Measurements from ENCODE around the gene SPX.
A peak's percentile ranks its signal among the peaks of the same experiment; 100 is the strongest.

The SPX gene, protein sequence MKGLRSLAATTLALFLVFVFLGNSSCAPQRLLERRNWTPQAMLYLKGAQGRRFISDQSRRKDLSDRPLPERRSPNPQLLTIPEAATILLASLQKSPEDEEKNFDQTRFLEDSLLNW

DNA sequence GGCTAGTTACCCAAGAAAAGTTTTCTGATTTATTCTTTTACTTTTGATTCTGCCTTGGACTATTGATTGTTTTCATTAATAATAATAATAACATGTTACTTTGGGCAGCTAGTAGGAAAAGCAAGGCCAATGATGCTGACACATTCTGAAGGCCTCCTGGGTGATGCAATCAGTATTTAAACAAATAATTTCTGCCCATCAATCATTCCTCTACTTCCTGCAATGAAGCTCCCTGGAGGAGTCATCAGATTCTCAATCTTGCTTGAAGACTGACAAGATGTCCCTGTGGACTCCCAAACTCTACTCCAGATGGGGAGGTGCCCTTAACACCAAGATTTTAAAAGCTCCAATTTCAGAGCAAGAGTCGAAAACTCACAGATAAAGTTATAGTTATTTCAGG, at the start of gene SPX:
Gene SPX (plus strand): TSS at position 244 of the 400 bp plus-strand sequence. CDS start 177 bp downstream, outside the sequence.
- no peak for DNase-seq

- no peak for DNase-seq
Measured at GRCh38 chr12:21476949-21477348, 49.1 kb upstream of the SPX start.

DNA sequence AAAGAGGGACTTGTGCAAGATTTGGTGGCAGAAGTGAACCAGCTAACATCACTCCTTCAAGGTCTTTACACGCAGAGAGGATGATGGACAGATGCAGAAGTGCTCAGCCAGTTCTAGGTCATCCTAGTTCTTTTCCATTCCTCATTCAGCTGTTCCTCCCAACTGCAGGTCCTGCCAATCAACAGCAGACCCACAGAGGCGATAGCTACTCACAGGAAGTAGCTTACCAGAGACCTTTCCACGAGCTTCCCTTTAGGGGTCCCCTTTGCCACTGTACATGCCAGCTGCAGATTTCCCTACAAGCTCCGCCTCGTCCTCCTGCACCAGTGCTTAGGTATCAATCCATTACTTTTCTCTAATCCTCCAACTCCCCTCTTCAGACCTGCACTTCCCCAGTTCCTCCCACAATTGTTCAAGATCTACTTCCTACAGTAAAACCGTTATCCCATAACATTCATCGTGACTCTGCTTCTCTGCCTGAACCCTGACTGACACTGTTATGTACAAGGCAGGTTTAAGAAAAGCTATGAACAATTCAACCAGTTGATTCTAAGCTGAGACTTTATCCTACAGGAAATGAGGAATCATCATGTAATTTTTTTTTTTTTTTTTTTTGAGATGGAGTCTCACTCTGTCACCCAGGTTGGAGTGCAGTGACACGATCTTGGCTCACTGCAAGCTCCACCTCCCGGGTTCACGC, 47.2 kb upstream of the SPX start:
- DNase-seq: no peak

- DNase-seq: no peak
Measured at GRCh38 chr12:21483531-21483930, 42.6 kb upstream of the SPX start.

GRCh38 chr12:21485998-21486397, 40.1 kb upstream of the SPX start:
- DNase-seq: no peak

DNA sequence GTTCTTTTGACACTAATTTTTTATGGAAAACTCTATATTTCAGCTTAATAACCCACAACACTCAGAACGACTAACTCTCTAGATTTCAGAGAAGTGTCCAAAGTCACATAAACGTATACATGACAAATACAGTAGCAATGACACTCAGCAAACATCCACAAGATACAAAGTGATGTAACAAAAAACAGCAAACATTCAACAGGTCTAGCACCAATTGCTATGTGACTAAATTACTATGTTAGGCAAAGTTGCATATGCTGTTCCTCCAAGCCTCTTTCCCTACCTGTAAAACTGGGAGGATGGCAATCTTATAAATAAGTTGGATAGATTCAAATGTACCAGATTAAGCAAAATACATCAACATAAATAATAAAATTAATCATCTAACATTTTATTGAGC, 26.3 kb upstream of the SPX start:
- no peak for DNase-seq

- DNase-seq: no peak
Measured at GRCh38 chr12:21500786-21501257, 25.3 kb upstream of the SPX start.

DNA sequence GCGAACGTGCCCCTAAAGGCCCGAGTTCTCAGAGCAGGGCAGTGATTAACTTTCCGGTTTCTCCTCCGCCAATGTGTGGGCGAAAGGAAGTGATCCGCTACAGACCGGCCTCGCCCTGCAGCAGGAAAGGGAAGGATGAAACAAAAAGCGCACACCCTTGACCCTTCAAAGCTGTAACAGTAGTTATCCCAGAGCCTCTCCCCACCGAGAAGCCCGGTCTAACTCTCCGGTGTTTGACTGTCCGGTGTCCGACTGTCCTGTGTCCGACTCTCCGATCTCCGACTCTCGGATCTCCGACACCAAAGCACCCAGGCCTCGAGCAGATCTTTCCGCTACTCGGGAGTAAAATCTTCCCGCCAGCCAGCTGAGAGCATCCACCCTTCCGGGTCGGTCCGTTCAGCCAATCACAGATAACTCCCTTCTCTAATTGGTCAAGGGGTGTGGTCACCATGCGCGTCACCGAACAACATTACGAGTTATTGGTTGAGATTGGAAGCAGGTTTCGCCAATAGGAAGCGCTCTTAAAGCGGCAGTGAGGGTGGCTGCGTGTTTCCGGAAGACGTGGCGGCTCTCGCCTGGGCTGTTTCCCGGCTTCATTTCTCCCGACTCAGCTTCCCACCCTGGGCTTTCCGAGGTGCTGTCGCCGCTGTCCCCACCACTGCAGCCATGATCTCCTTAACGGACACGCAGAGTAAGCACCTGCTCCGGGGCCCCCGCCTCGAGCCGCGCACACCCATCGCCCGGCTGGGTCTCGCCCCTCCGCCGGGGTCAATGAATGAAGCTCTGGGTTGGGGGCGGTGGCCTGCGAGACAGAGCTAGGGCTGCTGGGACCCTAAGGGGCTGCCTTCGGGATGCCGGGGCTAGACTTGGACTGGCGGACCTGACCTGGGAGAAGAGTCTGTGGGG, 24.6 kb upstream of the SPX start, which contains the start of the genes GOLT1B and RECQL:
Gene GOLT1B (plus strand): TSS at position 532 of the 906 bp plus-strand sequence. CDS start 135 bp downstream, at position 667.
Gene RECQL (minus strand): TSS at position 378 of the 906 bp plus-strand sequence. CDS start 2,065 bp downstream, outside the sequence.
- peak; percentile 79 for DNase-seq

GRCh38 chr12:21502164-21502496, 24.0 kb upstream of the SPX start:
- no peak for DNase-seq

GRCh38 chr12:21502872-21503271, 23.2 kb upstream of the SPX start:
- no peak for DNase-seq

DNA sequence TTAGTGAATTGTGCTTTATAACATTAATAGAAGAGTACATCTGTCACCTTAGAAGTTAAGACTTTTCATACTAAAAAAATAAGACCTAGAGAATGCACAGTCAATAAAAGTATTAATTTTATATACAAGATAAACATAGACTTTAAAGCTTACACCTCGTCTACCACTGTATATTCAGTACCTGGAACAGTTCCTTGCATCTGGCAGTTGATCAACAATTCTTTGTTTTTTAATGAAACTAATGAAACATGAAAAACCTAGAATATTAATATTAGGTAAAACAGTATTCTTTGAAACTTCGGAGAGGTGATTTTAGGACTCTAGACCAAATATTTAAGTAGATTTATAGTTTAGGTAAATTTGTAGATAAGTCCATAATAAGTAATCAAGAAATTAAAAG, 20.2 kb upstream of the SPX start:
- no peak for DNase-seq

- no peak for DNase-seq
Measured at GRCh38 chr12:21507849-21508248, 18.2 kb upstream of the SPX start.

- no peak for DNase-seq
Measured at GRCh38 chr12:21509768-21510167, 16.3 kb upstream of the SPX start.

GRCh38 chr12:21516281-21516680, 9.8 kb upstream of the SPX start:
- no peak for DNase-seq

DNA sequence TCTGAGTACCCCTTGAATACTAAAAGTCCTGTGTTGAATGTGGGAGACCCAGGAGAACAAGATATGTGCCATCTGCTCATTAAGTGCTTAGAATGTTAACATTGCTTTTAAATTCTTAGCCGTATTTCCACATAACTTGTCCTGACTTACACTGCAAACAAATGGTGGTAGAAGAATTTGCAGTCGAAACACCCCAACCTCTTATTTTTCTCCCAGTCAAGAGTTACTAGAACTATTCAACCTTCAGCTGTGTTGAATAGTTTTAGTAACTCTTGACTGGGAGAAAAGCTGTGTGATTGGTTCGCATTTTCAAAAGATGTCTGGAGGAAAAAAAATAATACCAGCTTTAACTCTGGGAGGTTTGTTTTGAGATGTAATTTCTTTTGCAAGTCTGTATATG, 7.6 kb upstream of the SPX start:
- no peak for DNase-seq

DNA sequence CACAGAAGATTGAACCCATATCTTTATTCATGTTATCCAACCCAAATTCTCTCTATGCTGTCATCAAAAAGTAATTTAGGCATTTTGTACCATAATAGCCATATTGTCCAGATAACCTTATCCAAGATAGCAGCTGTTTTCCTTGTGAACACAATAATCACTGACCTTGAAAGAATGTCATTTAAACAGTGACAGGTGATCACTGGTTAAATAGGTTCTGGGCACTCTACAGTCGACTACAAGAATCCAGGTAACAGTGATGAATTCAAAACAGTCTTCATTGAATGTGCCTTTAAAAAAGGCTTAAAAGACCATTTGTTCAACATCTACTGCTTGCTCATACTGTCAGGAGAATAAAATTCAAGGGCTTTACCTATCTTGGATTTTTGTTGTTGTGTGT, 4.6 kb upstream of the SPX start:
- DNase-seq: no peak

DNA sequence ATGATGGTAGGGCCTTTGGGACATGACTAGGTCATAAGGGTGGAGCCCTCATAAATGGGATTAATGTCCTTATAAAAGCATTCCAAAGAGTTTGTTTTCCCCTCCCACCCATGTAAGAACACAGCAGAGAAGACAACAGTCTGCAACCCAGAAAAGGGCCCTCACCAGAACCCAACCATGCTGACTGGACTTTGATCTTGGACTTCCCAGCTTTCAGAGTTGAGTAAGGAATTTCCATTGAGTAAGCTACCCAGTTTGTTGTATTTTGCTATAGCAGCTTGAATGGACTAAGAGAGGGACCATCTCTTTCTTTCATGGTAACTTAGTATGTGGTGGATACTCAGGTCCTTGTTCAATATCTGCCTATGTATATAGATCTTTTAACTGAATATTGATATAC, 2.9 kb upstream of the SPX start:
- DNase-seq: no peak

GRCh38 chr12:21526721-21527345, 737 bp downstream of the SPX start:
- DNase-seq: no peak

DNA sequence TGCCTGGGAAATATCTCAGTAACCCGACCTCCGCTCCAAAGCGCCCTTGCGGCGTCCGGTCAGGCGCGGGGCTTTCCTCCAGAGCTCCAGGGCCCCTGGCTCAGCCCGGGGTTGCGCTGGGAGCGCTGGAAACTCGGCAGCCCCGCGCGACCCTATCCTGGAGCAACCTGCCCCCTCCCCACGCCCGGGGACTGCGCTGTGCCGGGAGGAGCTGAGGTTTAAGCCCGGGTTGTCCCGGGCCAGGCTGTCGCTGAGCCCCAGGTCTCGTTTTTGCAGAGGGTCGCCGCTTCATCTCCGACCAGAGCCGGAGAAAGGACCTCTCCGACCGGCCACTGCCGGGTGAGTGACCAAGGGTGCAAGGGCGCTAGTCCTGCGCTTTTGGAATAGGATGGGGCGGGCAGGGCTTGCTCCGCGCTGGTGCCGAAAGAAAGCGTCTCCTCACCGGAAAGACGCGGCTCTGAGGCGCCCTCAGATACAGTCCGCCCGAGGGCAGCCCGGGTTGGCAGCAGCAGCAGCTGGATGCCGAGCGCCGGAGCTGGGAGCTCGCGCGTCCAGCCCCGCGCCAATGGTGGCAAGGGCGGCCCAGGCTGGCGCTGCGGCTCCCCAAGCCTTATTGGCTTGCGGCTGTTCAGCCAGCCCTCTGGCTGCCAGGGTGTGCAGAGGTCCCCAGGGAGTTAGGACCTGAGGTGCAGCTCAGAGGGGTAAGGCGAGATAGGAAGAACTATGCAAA, 1.5 kb downstream of the SPX start:
- peak; percentile 68 for DNase-seq

DNA sequence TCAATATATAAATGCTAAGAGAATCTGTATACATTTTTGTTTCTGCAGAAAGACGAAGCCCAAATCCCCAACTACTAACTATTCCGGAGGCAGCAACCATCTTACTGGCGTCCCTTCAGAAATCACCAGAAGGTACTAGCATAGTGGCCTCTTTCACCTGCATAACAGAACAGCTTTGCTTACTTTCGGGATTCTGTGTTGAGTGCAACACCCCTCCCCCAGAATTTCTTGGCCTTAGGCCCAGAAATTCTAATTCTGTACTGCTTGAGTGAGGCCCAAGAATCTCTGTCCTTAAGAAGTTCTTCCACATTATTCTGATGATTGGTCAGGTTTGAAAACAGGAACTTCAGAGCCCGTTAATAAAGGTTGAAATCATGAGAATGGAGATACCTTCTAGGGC, 2.9 kb downstream of the SPX start:
- no peak for DNase-seq

GRCh38 chr12:21529456-21529855, 3.4 kb downstream of the SPX start:
- DNase-seq: no peak

DNA sequence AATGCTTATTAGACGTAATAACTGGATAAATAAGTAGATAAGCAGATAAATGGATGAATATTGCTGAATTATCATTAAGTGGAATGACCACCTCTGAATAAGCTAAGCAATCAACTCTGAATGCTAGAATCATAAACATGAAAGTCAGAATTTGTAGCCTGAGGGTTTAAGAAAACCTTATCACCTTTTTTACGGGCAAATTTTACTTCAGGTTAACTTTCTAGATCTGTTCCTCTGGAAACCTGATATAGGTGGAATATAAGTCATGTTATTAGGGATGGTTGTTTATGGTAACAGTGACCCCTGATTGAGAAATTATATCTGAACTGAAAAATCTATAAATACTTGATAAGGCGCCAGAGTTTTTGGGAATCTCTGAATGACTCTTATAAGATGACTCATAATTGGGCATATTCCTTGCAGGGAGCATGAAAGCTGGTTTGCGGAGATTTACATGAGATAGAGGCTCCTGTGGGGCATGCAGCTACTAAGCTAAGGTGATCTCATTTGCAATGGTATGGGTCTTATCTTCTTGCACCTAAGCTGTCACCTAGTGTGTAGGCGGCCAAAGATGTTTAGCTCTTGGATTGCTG, 12.1 kb downstream of the SPX start:
- no peak for DNase-seq

Measured in activated T-cell treated with anti-CD3 and anti-CD28 coated beads, Interleukin-2, amount 50 U/mL, for 1 hour (primary cell).